Measurements from ENCODE around the gene NPEPL1. TPM values are rescaled to one million over a fixed set of nuclear protein-coding genes. Genes with fewer than 3 reads are reported as not detected.
"Not testable (repeated sequence)": the region's sequence is repeated elsewhere in the genome, so short reads cannot be mapped to it uniquely, and the experiment has no call there.

Gene NPEPL1
- total RNA-seq, 1 donor from 2014 or later = 43.2 TPM

GRCh38 chr20:58722877-58723627, 30.5 kb downstream of the NPEPL1 start:
- H3K27ac Mint-ChIP-seq (ENCODE audit: unreplicated experiment) = no peak overlapping the region
- TF ChIP-seq CTCF (IDR thresholded peaks at IDR 0.05; ENCODE audit: partially characterized antibody, unreplicated experiment) = no peak
- H3K27me3 Mint-ChIP-seq (ENCODE audit: unreplicated experiment) = peaks cover 6% of the 10 kb centered on the region

GRCh38 chr20:58723628-58723984, 31.0 kb downstream of the NPEPL1 start:
- TF ChIP-seq CTCF (IDR thresholded peaks at IDR 0.05; ENCODE audit: partially characterized antibody, unreplicated experiment) = no peak
- H3K27ac Mint-ChIP-seq (ENCODE audit: unreplicated experiment) = no peak overlapping the region

More at GRCh38 chr20:58722877-58723627, 30.5 kb downstream of the NPEPL1 start:
- no peak for DNase-seq
- Mint-ChIP-seq H3K4me3 (ENCODE audit: unreplicated experiment) (no peak overlapping the region), H3K36me3 (ENCODE audit: unreplicated experiment) (peaks cover 4% of the 10 kb centered on the region), H3K4me1 (ENCODE audit: low read depth, unreplicated experiment) (peaks cover 9% of the 10 kb centered on the region), H3K9me3 (ENCODE audit: unreplicated experiment) (peaks cover 2% of the 10 kb centered on the region)

GRCh38 chr20:58726156-58726555, 33.6 kb downstream of the NPEPL1 start:
- not testable (repeated sequence) for DNase-seq; H3K9me3 Mint-ChIP-seq (ENCODE audit: unreplicated experiment); H3K4me3 Mint-ChIP-seq (ENCODE audit: unreplicated experiment); H3K27me3 Mint-ChIP-seq (ENCODE audit: unreplicated experiment); H3K27ac Mint-ChIP-seq (ENCODE audit: unreplicated experiment); H3K4me1 Mint-ChIP-seq (ENCODE audit: low read depth, unreplicated experiment)
- H3K36me3 Mint-ChIP-seq (ENCODE audit: unreplicated experiment) = peaks cover 12% of the 10 kb centered on the region

More at GRCh38 chr20:58723628-58723984, 31.0 kb downstream of the NPEPL1 start:
- Mint-ChIP-seq H3K4me1 (ENCODE audit: low read depth, unreplicated experiment) (peaks cover 7% of the 10 kb centered on the region), H3K27me3 (ENCODE audit: unreplicated experiment) (peaks cover 6% of the 10 kb centered on the region), H3K36me3 (ENCODE audit: unreplicated experiment) (peaks cover 4% of the 10 kb centered on the region), H3K9me3 (ENCODE audit: unreplicated experiment) (peaks cover 2% of the 10 kb centered on the region), H3K4me3 (ENCODE audit: unreplicated experiment) (no peak overlapping the region)
- DNase-seq = no peak

- Mint-ChIP-seq H3K36me3 (ENCODE audit: unreplicated experiment) (peaks cover 12% of the 10 kb centered on the region), H3K4me3 (ENCODE audit: unreplicated experiment) (no peak overlapping the region), H3K27ac (ENCODE audit: unreplicated experiment) (no peak overlapping the region), H3K27me3 (ENCODE audit: unreplicated experiment) (no peaks in the 10 kb centered on the region), H3K4me1 (ENCODE audit: low read depth, unreplicated experiment) (no peaks in the 10 kb centered on the region), H3K9me3 (ENCODE audit: unreplicated experiment) (peaks cover 2% of the 10 kb centered on the region)
- DNase-seq = no peak
- no peak for TF ChIP-seq CTCF (IDR thresholded peaks at IDR 0.05; ENCODE audit: partially characterized antibody, unreplicated experiment)
These were observed 38.6 kb downstream of the NPEPL1 start for GRCh38 chr20:58731192-58731591.

GRCh38 chr20:58737198-58737597, 44.6 kb downstream of the NPEPL1 start:
- no peak overlapping the region for H3K4me3 Mint-ChIP-seq (ENCODE audit: unreplicated experiment)
- no peaks in the 10 kb centered on the region for H3K4me1 Mint-ChIP-seq (ENCODE audit: low read depth, unreplicated experiment)
- TF ChIP-seq CTCF (IDR thresholded peaks at IDR 0.05; ENCODE audit: partially characterized antibody, unreplicated experiment) = no peak
- no peak overlapping the region for H3K27ac Mint-ChIP-seq (ENCODE audit: unreplicated experiment)
- DNase-seq = no peak
- H3K9me3 Mint-ChIP-seq (ENCODE audit: unreplicated experiment) = peaks cover 3% of the 10 kb centered on the region
- peaks cover 5% of the 10 kb centered on the region for H3K27me3 Mint-ChIP-seq (ENCODE audit: unreplicated experiment)
- peaks cover 5% of the 10 kb centered on the region for H3K36me3 Mint-ChIP-seq (ENCODE audit: unreplicated experiment)
